NCI-H1930 (cell line): ENCODE measurements around the gene GDPD4.

ENCODE experiments used
- DNase-seq, 2 experiments: peaks; one replicate each; lab custom pipeline; 2025; lab: John Stamatoyannopoulos, UW

Gene GDPD4

DNA sequence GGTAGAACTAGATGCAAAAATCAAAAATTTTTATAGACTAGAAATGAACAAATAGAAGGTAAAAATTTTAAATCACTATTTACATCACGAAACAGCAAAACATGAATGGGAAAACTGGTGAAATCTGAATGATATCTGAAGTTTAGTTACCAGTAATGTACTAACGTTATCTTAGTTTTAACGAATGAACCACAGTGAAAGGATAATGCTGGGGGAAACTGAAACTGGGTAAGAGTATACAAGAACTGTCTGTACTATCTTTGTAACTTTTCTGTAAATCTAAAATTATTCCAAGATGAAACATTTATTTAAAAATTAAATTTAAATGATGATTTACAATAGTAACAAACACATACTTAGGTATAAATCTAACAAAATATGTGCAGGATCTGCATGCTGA lies 7.4 kb downstream of the GDPD4 start:
- DNase-seq = no peak

GRCh38 chr11:77289737-77290136 lies 11.7 kb downstream of the GDPD4 start:
- DNase-seq = no peak

- no peak for DNase-seq
Measured at GRCh38 chr11:77287615-77288273, 13.7 kb downstream of the GDPD4 start.

DNA sequence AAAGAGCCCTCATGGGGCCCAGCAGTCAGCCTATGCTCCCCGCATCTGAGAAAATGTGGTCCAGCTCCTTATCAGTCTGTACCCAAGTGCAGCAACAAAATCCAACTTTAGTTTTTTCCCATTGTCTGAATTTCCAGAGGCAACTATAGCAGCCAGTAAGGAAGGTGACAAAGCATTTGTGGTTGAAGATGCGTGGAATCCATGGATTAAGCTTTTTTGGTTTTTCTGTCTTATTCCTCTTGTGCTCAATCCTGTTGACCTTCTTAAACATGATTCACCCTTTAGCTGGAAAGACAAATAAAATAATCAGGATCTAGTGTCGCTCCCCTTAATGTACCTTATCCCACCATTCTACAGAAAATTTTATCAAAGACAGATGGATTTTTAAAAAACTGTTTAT lies 14.3 kb downstream of the GDPD4 start:
- no peak for DNase-seq

- no peak for DNase-seq
Measured at GRCh38 chr11:77284476-77285468, 16.7 kb downstream of the GDPD4 start.

DNA sequence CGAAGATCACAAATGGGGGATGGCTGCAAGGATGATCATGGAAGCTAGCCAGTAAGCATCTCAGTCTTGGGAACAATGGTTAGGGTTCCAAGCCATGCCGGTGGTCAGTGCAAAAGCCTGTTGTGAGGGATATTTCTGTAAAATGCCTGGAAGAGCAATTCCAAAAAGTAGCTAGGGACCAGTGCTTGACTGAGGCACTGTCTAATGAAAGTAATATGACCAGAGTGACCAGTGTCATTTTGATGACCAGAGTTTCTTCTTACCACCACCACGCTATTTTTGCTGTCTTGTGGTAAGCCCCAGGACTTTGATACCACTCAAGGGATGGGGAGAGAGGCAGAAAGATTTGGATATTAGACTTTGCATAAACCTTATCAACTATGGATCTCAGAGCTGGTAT lies 18.4 kb downstream of the GDPD4 start:
- DNase-seq = no peak

GRCh38 chr11:77278595-77279506 lies 22.6 kb downstream of the GDPD4 start:
- no peak for DNase-seq

GRCh38 chr11:77276271-77276670 lies 25.2 kb downstream of the GDPD4 start:
- no peak for DNase-seq

DNA sequence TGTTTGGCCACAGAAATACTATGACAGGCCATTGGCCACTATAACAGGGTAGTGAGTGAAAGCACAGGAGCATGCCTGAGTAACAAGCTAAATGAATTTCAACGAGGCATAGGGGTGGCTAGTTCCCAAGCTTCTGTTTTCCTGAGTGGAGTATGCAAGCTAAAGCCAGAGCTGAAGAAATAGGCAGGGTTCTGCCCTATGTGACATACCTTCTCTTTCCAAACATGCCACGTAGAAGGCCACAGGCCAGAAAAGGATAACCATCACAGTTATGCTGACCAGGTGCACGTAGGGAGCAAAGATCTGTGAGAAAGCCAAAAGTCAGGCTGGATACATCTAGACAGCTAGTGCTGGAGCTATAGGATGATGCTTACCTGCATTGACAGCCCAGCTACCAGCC lies 30.6 kb downstream of the GDPD4 start:
- no peak for DNase-seq

- DNase-seq = no peak
Measured at GRCh38 chr11:77269484-77270123, 31.9 kb downstream of the GDPD4 start.

DNA sequence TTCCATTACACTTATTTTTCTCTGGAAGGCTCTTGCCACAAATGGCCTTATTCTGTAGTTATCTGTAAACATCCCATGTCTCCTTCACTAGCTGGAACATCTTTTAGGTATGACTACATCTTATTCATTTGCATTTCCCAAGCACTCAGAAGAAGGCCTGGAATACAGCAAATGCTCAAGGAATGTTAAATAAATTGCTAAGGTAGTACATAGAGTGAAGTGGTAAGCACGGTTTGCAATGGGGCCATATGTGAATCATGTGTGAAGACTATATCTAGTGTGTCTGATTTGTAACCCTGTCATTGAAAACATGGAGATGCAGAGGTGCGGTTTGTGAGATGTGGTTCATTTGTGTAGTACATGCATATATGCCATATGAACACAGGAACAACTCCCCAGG lies 33.5 kb downstream of the GDPD4 start:
- no peak for DNase-seq

GRCh38 chr11:77266766-77267165 lies 34.7 kb downstream of the GDPD4 start:
- DNase-seq = no peak

DNA sequence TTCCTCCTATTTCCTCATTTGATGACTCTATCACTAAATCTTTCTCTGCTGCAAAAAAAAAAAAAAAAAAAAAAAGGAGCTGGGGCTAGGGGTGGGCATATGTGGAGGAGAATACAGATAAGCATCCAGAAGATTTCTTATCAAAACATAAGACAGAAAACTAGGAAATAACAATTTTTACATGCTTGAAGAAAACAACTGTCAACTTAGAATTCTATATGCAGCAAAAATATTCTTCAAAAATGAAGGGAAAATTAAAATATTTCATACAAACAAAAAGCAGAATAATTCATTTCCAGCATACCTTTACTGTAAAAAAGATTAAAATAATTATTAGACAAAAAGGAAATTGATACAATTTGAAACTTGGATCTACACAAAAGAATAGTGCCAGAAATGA lies 38.7 kb downstream of the GDPD4 start:
- DNase-seq = no peak

DNA sequence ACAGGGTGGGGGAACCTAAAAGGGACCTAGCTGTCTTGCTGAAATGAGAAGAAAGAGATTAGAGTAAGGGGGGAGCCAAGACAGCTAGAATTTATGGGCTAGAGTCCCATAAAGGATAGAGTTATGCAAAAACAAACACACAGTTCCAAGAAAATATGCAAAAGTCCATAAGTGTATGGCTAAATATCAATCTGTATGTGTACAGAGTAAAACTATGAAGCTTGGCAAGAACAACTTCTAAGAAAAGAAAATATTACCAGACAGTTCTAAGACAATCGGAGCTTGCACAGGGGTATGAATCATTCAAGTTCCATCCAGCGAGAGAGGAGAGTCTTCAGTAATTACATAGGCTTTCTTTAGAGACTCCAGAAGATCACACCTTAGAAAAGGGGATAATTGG lies 41.8 kb downstream of the GDPD4 start:
- no peak for DNase-seq

DNA sequence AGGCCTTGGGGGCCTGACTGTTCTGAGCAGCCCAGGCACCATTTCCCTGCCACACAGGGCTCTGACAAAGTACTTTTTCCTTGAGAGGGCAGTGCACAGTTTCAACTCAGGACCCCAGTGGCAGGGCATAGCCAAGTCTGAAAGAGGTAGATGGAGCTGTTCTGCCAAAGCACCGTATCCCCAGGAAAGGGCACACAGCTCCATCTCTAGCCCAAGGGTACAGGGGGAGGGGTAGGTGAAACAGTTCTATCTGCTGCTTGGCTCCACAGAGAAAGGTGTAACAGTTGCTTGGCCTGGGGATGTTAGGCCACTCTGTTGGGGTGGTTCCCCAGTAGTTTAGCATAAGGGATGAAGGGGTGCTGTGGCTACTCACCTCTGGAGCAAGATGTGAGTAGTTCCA lies 47.8 kb downstream of the GDPD4 start:
- no peak for DNase-seq

- no peak for DNase-seq
Measured at GRCh38 chr11:77252555-77253270, 48.8 kb downstream of the GDPD4 start.

- no peak for DNase-seq
Measured at GRCh38 chr11:77250881-77251640, 50.4 kb downstream of the GDPD4 start.

DNA sequence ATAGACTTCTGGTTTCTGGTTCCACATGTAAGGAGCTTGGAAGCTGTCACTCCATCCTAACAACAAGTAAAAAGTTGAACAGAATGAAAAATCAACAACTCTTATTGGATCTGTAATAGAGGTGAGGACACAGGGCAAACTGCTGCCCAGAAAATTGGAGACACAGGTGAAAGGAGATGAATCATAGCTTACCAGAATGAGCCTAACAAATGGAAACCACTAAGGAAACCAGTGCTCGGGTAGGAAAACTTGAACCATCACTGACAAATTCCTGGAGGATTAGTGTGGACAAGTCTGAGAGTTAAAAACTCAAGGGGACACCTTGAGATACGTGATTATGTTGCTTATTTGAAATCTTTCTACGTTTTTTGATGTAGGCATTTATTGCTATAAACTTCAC lies 52.1 kb downstream of the GDPD4 start:
- no peak for DNase-seq

DNA sequence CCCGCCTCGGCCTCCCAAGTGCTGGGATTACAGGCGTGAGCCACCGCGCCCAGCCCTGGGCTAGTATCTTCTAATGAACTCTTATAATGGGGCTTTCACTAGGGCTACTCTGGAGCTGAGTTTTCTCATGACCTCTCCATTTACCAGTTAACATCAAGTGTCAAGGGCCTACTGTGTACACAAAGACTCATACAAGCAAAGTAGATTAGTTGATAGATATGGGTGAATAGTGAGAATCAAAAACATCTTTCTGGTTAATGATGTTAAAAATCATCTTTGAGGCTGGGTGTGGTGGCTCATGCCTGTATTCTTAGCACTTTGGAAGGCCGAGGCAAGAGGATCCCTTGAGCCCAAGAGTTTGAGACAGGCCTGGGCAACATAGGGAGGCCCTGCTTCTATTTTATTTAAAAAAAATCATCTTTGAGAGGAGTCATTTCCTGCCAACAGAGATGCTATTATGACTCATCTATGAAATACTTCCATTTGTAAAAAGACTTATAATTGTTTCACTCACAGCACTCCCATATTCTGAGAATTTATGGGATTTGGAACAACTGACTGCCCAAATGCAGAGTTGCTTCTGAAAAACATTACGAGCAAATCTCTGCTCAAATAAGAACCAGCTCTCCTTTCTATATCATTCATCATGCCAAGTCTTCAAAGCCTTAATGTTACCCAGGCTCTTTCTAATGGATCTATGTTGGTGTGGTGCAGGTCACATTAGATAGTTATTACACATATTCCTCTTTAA lies 57.0 kb downstream of the GDPD4 start:
- DNase-seq = no peak

DNA sequence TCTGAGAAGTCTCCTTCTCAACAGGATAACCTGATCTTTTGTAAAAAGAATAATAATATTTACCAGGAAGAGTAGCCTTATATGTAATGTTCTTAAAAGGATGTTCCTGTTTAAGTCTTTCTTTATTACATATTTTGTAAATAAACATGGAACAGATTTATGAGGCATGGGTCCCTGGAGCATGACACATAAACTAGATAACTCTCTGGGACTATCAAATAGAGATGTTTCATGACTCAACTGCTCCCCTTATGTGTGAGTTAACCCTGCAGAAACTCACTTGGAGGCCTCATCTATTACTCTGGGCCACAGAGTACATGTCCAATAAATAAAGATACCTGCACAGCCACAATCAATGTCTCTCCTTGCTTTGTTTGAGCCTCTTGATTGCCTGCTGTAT lies 64.6 kb downstream of the GDPD4 start:
- no peak for DNase-seq
